ENCODE data around the gene S100A12. TPM values are rescaled to one million over a fixed set of nuclear protein-coding genes. Genes with fewer than 3 reads are reported as not detected.
"Not testable (repeated sequence)": the region's sequence is repeated elsewhere in the genome, so short reads cannot be mapped to it uniquely, and the experiment has no call there.

The S100A12 gene
- total RNA-seq, 2 experiments from 2014 or later, result not detected

DNA sequence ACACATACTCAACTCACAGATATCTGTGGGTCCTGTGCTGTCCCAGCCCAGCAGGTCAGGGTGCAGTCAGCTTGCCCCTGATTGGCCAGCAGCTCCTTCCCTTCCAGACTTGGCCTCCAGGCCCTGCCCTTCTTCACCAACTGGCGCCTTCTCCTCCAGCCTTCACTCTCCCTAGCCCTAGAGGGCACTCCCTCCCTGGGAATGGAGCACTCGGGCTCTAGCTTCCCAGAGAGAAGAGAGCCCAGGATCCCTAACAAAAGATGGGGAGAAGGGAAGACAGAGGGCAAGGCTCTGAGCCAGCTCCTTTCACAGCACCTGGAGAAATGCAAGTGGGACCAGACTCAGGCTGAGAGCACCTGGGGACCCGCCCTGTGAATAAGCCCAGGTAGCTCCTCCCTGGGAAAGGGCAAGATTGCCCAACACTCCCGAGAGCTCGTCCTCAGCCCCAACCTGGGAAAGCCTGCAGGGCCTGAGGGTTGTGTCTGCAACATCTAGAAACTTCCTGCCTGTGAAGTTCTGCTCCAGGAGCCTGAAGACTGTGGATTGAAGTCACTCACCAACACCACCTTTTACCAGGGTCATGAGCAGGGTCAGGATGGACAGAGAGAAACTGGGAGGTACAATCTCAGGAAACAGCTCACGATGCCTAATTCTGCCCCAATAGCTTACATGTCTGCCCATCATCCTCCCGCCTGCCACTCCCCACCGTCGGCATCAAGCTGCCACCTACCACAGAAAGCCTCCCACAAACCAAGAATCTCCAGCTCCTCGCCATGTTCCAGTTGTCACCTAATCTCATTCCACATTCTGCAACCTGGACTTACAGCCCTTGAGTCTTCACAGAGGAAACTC is 26.7 kb downstream of the S100A12 start, which contains the start of gene PGLYRP4:
Gene PGLYRP4, minus strand, starts transcription at position 331 of the 852 bp plus-strand sequence. CDS start 909 bp downstream, outside the sequence.
- H3K36me3 Mint-ChIP-seq (ENCODE audit: low read depth), result no peaks in the 10 kb centered on the region
- H3K4me1 Mint-ChIP-seq, result peaks cover 28% of the 10 kb centered on the region
- intact Hi-C loops (cut with DNase I, micrococcal nuclease), result no loop called here
- no peaks in the 10 kb centered on the region for H3K9me3 Mint-ChIP-seq (ENCODE audit: low read depth)
- no peak for DNase-seq
- peaks cover 11% of the 10 kb centered on the region for H3K27me3 Mint-ChIP-seq
- no peak within 1 kb of the TSS for H3K4me3 Mint-ChIP-seq
- ChIA-PET CTCF (interaction anchor here (0.6 to 12.1 kb wide), 3 partner anchors 44 to 146 kb away, joined by 3 to 160 read pairs (median 3); no protein-coding TSS in a partner anchor), POLR2A (no interaction called here)
- no peak within 1 kb of the TSS for H3K27ac Mint-ChIP-seq
- ATAC-seq, result no peak

DNA sequence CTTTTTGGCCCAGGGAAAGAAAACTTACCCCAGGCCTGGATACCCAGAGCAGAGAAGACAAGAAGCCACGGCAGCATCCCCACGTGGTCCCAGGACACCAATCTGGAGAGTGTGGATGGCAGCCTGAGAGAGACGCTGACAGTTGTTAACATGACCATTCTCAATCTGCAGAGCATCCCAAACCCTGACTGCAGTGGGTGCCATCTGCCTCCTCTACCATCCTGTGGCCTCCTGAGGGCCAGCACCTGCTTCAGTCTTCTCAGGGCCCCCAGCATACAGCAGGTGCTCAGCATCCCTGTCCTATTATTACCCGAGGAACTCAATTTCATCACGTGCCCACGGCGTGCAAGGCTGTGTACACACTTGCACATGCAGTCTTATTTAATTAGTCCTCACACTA is 27.6 kb downstream of the S100A12 start:
- ChIA-PET CTCF (interaction anchor here (0.6 kb wide), 1 partner anchor 43 kb away, joined by 3 read pairs; no protein-coding TSS in a partner anchor), POLR2A (no interaction called here)
- ATAC-seq (no peak), DNase-seq (no peak)
- intact Hi-C loops (cut with DNase I, micrococcal nuclease), result no loop called here
- H3K27ac Mint-ChIP-seq, result no peak overlapping the region
- peaks cover 33% of the 10 kb centered on the region for H3K4me1 Mint-ChIP-seq
- no peak overlapping the region for H3K4me3 Mint-ChIP-seq
- H3K9me3 Mint-ChIP-seq (ENCODE audit: low read depth), result no peaks in the 10 kb centered on the region
- no peaks in the 10 kb centered on the region for H3K36me3 Mint-ChIP-seq (ENCODE audit: low read depth)
- H3K27me3 Mint-ChIP-seq, result peaks cover 9% of the 10 kb centered on the region

DNA sequence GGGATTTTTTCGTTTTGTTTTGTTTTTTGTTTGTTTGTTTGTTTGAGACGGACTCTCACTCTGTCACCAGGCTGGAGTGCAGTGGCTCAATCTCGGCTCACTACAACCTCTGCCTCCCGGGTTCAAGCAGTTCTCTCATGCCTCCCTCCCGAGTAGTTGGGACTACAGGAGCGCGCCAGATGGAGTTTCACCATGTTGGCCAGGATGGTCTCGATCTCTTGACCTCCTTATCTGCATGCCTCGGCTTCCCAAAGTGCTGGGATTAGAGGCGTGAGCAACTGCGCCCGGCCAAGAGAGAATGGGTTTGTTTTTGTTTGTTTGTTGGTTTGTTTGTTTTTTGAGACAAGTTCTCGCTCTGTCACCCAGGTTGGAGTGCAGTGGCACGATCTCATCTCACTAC is 28.4 kb downstream of the S100A12 start:
- H3K9me3 Mint-ChIP-seq (ENCODE audit: low read depth); DNase-seq; H3K27ac Mint-ChIP-seq; ATAC-seq; H3K27me3 Mint-ChIP-seq; H3K4me3 Mint-ChIP-seq; POLR2A ChIA-PET; H3K36me3 Mint-ChIP-seq (ENCODE audit: low read depth); intact Hi-C loops (cut with DNase I, micrococcal nuclease): not testable (repeated sequence)
- CTCF ChIA-PET, result interaction anchor here (1.2 to 1.8 kb wide), 2 partner anchors 9 to 155 kb away, joined by 3 to 8 read pairs; no protein-coding TSS in a partner anchor
- H3K4me1 Mint-ChIP-seq, result peaks cover 33% of the 10 kb centered on the region

DNA sequence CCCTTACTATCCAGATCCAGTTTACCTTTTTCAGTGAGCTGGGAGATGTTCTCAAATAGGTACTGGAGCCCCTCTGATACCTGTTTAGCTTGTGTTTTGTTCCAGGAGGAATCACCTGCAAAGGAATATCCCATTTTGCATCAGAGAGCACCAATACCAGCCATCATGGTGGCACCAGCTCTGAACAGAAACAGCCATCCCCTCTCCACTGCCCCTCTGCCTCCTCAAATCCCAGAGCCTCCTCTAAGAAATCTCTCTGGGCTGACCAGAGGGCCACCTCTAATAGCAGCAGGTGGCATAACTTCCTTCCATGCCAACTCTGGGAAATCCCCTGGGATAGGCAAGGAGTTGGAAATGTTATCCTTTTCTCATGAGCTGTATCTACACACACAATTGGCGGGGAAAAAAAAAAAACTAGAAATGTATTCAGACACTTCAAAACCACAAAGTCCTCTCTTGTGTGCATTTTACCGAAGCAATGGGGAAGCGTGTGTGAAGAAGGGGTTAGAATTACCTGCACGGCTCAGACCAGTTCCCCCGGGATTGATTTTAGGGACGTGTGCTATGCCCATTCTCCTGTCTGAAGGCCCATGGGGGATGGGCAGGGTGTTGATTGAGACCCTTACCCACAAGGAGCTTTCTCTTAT is 29.2 kb downstream of the S100A12 start:
- H3K27me3 Mint-ChIP-seq, result peaks cover 9% of the 10 kb centered on the region
- no peaks in the 10 kb centered on the region for H3K36me3 Mint-ChIP-seq (ENCODE audit: low read depth)
- no peak overlapping the region for H3K4me3 Mint-ChIP-seq
- no peak overlapping the region for H3K27ac Mint-ChIP-seq
- POLR2A ChIA-PET, result no interaction called here
- H3K4me1 Mint-ChIP-seq, result peaks cover 33% of the 10 kb centered on the region
- CTCF ChIA-PET, result interaction anchor here (0.6 to 1.8 kb wide), 7 partner anchors 10 to 437 kb away, joined by 3 to 8 read pairs (median 3); no protein-coding TSS in a partner anchor
- H3K9me3 Mint-ChIP-seq (ENCODE audit: low read depth), result no peaks in the 10 kb centered on the region
- no peak for DNase-seq
- ATAC-seq, result peak; percentile 34
- intact Hi-C loops (cut with DNase I, micrococcal nuclease), result no loop called here

DNA sequence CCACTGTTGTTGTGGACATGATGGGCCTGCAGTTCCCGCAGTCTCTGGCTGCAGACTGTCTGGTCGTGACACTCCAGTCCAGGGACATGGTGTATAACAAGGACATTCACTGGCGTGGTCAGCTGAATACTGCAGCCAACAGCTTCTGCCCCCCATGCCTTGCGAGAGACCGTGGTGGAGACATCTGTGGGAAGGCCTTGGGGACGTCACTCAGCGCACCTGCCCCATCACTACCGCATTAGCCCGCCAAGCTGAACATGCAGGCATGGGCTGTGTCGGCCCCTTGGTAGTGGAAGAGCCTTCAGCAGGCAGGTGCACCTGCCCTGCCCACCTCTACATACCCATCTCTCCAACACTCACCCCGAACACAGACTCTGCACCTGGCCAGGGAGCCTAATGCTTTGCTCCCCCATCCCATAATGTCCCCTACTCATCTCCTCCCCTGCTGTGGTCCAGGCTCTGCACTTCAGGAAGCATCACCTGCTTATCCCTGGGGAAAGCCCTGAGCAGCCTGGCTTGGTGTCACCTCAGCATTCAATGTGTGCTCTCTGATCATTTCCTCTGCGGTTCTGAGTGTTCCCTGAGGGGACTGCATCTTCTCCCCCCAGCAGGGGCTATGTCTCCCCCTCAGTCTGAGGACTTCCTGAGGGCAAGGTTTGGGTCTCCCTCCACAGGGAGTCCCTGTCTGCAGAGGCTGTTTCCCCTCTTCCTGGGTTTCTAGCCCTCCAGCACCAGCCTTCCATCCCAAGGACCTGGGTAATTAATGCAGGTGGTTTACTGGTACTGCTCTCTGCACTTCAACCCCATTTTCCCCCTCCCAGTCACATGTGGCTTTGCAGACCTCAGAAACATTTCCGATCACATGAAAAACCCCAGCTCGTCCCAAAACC is 30.0 kb downstream of the S100A12 start:
- peaks cover 9% of the 10 kb centered on the region for H3K27me3 Mint-ChIP-seq
- DNase-seq (peak; percentile 32), ATAC-seq (peak; percentile 52)
- no peaks in the 10 kb centered on the region for H3K36me3 Mint-ChIP-seq (ENCODE audit: low read depth)
- H3K27ac Mint-ChIP-seq, result no peak overlapping the region
- H3K4me1 Mint-ChIP-seq, result peaks cover 33% of the 10 kb centered on the region
- POLR2A ChIA-PET, result no interaction called here
- no peaks in the 10 kb centered on the region for H3K9me3 Mint-ChIP-seq (ENCODE audit: low read depth)
- intact Hi-C loops (cut with DNase I, micrococcal nuclease), result no loop called here
- no peak overlapping the region for H3K4me3 Mint-ChIP-seq
- CTCF ChIA-PET, result interaction anchor here (0.6 to 3.4 kb wide), 7 partner anchors 7 to 438 kb away, joined by 3 to 20 read pairs (median 3); no protein-coding TSS in a partner anchor

DNA sequence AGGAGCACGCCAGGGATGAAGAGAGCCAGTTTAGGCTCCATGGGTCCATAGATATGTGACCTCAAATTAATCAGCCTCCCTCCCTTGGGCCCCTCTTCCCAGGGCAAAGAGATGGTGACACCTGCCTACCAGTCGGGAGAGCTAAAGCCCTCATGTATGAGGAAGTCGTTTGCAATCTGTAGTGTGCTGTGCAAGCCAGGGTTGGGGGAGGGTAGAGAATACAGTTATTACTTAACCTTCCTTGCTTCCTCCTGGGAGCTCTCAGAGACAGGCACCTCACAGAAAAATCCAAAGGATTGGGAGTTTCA is 30.7 kb downstream of the S100A12 start:
- CTCF ChIA-PET, result interaction anchor here (3.4 kb wide), 1 partner anchor 8 kb away, joined by 20 read pairs; no protein-coding TSS in a partner anchor
- H3K27me3 Mint-ChIP-seq, result peaks cover 9% of the 10 kb centered on the region
- intact Hi-C loops (cut with DNase I, micrococcal nuclease), result no loop called here
- H3K27ac Mint-ChIP-seq, result no peak overlapping the region
- no peaks in the 10 kb centered on the region for H3K9me3 Mint-ChIP-seq (ENCODE audit: low read depth)
- no peak for ATAC-seq
- peaks cover 38% of the 10 kb centered on the region for H3K4me1 Mint-ChIP-seq
- POLR2A ChIA-PET, result no interaction called here
- H3K4me3 Mint-ChIP-seq, result no peak overlapping the region
- H3K36me3 Mint-ChIP-seq (ENCODE audit: low read depth), result no peaks in the 10 kb centered on the region
- DNase-seq, result no peak

DNA sequence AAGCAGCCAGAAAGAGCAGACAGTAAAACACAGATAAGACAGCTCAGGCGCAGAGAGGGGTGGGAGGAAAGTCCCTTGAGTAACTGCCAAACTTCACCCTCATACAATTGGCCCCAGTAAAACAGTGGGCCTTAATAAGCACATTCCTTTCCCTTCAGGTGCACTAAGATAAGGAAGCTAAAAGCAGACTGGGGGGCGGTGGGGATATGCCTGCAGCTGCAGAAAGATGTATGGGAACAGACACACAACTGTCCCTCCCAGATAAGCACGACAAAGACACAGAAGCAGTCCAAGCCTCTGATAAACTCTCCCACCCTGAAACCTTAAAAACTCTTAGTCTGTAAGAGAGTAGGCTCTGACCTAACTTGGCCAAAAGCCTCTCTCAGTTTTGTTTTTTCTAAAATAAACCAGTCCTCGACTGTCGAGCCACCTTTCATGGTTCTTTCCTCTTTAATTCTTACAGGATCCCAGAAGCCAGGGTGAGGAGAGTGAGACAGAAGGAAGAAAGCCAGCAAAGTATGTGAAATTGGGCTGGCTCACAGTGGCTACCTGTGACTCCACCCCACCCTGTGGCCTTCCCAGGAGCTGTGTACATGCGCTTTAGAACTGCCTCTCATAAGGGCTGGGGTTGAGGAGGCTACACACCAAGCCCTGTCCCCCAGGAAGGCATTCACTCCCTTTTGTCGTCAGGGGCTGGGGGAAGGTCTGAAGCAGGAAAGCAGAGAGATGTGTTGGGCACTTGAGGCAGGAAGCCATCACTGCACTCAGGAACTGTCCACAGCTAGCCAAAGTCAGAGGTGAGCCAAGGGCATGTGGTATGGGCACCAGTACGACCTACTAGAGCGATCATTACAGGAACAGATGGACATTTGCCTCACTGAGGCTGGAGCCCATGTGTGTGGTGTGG is 31.4 kb downstream of the S100A12 start:
- ChIA-PET POLR2A (no interaction called here), CTCF (interaction anchor here (0.9 to 3.4 kb wide), 2 partner anchors 8 to 151 kb away, joined by 5 to 20 read pairs; no protein-coding TSS in a partner anchor)
- intact Hi-C loops (cut with DNase I, micrococcal nuclease), result no loop called here
- H3K4me1 Mint-ChIP-seq, result peaks cover 45% of the 10 kb centered on the region
- H3K36me3 Mint-ChIP-seq (ENCODE audit: low read depth), result no peaks in the 10 kb centered on the region
- peak overlapping the region; percentile 20 for H3K27ac Mint-ChIP-seq
- DNase-seq (no peak), ATAC-seq (no peak)
- peaks cover 9% of the 10 kb centered on the region for H3K27me3 Mint-ChIP-seq
- H3K9me3 Mint-ChIP-seq (ENCODE audit: low read depth), result no peaks in the 10 kb centered on the region
- no peak overlapping the region for H3K4me3 Mint-ChIP-seq

DNA sequence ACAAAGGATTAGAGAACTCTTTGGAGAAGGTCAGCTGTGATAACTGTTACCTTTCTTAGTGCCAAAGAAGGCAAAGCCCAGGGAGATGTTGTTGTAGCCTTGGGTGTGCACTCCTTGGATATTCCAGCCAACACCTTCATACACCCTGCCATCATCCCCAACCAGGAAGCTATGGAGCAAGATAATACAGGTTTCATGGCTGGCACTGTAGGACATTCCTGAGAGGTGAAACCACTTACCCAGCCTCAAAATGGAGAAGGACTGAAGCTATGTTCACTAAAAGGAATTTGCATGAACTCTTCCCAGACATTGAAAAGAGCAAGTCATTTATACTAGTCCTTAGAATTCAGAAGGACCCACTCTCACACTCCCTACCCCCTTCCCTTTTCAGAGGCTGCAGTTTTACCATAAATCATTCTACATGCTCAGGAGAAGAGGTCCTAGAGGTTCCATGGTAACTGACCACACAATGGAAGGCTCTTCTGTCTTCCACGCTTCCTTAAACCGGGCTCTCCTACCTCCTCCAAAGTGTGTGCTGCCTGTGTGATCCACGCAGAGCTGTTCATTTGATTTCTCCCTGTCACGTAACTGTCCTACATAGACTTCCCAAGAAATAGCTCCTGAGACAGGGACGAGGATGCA is 32.3 kb downstream of the S100A12 start:
- Mint-ChIP-seq H3K4me3 (no peak overlapping the region), H3K9me3 (ENCODE audit: low read depth) (no peaks in the 10 kb centered on the region), H3K4me1 (peaks cover 45% of the 10 kb centered on the region), H3K36me3 (ENCODE audit: low read depth) (no peaks in the 10 kb centered on the region), H3K27me3 (peaks cover 8% of the 10 kb centered on the region), H3K27ac (peak overlapping the region; percentile 20)
- no peak for ATAC-seq
- intact Hi-C loops (cut with DNase I, micrococcal nuclease), result no loop called here
- POLR2A ChIA-PET, result no interaction called here
- no peak for DNase-seq
- CTCF ChIA-PET, result interaction anchor here (0.8 to 3.4 kb wide), 3 partner anchors 9 to 152 kb away, joined by 3 to 20 read pairs (median 5); no protein-coding TSS in a partner anchor

DNA sequence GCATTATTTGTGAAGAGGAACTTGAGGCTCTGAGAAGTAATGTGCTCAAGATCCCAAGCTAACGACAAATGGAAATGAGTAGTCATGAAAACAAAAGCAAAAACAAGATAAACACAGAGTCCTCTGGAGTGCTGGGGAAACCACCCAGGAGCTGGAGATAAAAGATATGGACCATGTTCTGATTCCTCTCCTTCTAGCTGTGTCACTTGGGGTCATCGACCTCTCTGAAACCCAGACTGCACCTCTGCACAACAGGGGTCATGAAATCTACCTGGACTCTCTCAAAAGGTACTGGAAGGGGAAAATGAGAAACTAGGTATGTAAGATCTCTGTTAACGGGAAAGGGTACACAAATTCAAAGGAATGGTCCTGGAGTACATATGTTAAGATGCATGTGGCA is 33.2 kb downstream of the S100A12 start:
- no peak for ATAC-seq
- Mint-ChIP-seq H3K4me3 (no peak overlapping the region), H3K9me3 (ENCODE audit: low read depth) (no peaks in the 10 kb centered on the region), H3K4me1 (peaks cover 45% of the 10 kb centered on the region), H3K27me3 (peaks cover 5% of the 10 kb centered on the region), H3K27ac (no peak overlapping the region), H3K36me3 (ENCODE audit: low read depth) (no peaks in the 10 kb centered on the region)
- intact Hi-C loops (cut with DNase I, micrococcal nuclease), result no loop called here
- POLR2A ChIA-PET, result no interaction called here
- CTCF ChIA-PET, result interaction anchor here (0.7 to 3.4 kb wide), 2 partner anchors 10 to 103 kb away, joined by 3 to 20 read pairs; no protein-coding TSS in a partner anchor
- no peak for DNase-seq

DNA sequence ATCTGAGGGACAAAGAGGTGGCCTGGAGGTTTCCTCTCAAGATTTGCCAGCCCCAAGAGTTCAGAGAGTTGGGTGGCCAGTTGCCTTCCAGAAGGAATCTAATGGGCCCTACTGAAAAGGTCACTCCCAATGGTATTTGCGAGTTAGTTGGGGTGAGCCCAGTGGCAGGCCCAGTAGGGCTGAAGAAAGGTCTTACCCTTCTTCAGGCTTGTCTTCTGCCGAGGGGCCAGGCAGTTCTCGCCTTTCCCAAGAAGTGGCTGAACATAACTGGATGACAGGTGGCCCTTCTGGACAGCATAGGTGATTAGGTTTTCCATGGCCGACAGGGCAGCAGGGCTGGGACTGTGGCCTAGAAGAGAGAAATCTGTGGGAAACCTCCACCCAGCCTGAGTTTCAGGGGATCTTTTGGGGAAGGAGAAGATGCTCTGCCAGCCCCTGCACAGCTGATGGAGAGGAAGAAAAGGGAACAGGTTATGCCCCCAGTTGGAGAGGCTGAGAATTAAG is 33.9 kb downstream of the S100A12 start:
- H3K4me1 Mint-ChIP-seq, result peaks cover 42% of the 10 kb centered on the region
- peaks cover 5% of the 10 kb centered on the region for H3K27me3 Mint-ChIP-seq
- H3K9me3 Mint-ChIP-seq (ENCODE audit: low read depth), result no peaks in the 10 kb centered on the region
- no peak for ATAC-seq
- DNase-seq, result no peak
- POLR2A ChIA-PET, result no interaction called here
- H3K36me3 Mint-ChIP-seq (ENCODE audit: low read depth), result no peaks in the 10 kb centered on the region
- H3K4me3 Mint-ChIP-seq, result no peak overlapping the region
- intact Hi-C loops (cut with DNase I, micrococcal nuclease), result no loop called here
- no peak overlapping the region for H3K27ac Mint-ChIP-seq
- CTCF ChIA-PET, result interaction anchor here (0.7 to 3.4 kb wide), 3 partner anchors 11 to 102 kb away, joined by 3 to 20 read pairs (median 3); partner anchors contain the start of gene S100A9
